Retinal pigment epithelial cell (primary cell): ENCODE measurements around the gene WASHC4.

Experiments used
- DNase-seq: peaks from one replicate; pipeline ENCODE4 v3.0.0-alpha.2; 2010; ENCODE audit warnings: low read depth
- H3K4me3 ChIP-seq: 2 replicates; pipeline ENCODE4 v1.5.1; 2011; ENCODE audit warnings: mild to moderate bottlenecking, low read length, control low read depth, moderate library complexity
- CTCF ChIP-seq: conservative IDR thresholded peaks from 2 replicates; pipeline ENCODE4 v1.5.1; 2011; ENCODE audit warnings: low read depth, low read length, control low read depth, inconsistent platforms

WASHC4 gene

GRCh38 chr12:105198961-105199360 lies 91.4 kb downstream of the WASHC4 start:
- DNase-seq = no peak
- TF ChIP-seq CTCF = no peak
- H3K4me3 ChIP-seq = no peak overlapping the region

GRCh38 chr12:105200385-105200784 lies 92.9 kb downstream of the WASHC4 start:
- H3K4me3 ChIP-seq = no peak overlapping the region
- no peak for TF ChIP-seq CTCF
- DNase-seq = no peak

GRCh38 chr12:105201299-105201698 lies 93.8 kb downstream of the WASHC4 start:
- TF ChIP-seq CTCF = no peak
- DNase-seq = no peak
- H3K4me3 ChIP-seq = no peak overlapping the region

- no peak overlapping the region for H3K4me3 ChIP-seq
- no peak for TF ChIP-seq CTCF
- DNase-seq = no peak
These were observed 94.7 kb downstream of the WASHC4 start for GRCh38 chr12:105202202-105202601.

GRCh38 chr12:105204127-105204526 lies 96.6 kb downstream of the WASHC4 start:
- no peak for TF ChIP-seq CTCF
- H3K4me3 ChIP-seq = no peak overlapping the region
- DNase-seq = no peak

- H3K4me3 ChIP-seq = no peak overlapping the region
- no peak for DNase-seq
- TF ChIP-seq CTCF = no peak
These were observed 97.4 kb downstream of the WASHC4 start for GRCh38 chr12:105204916-105205315.

GRCh38 chr12:105205322-105206048 lies 98.0 kb downstream of the WASHC4 start:
- no peak for TF ChIP-seq CTCF
- no peak for DNase-seq
- H3K4me3 ChIP-seq = no peak overlapping the region
